Activated CD4-positive, alpha-beta T cell treated with anti-CD3 and anti-CD28 coated beads, Interleukin-2, amount 50 U/mL, for 24 hours (primary cell): ENCODE results near the gene PIGU.

Experiments used
- DNase-seq, 2 donors: peaks; one replicate each; pipeline ENCODE4 v3.0.0-alpha.2; 2020; ENCODE audit warnings: low read depth in 1 of 2, low spot score in 1 of 2

The PIGU gene

DNA sequence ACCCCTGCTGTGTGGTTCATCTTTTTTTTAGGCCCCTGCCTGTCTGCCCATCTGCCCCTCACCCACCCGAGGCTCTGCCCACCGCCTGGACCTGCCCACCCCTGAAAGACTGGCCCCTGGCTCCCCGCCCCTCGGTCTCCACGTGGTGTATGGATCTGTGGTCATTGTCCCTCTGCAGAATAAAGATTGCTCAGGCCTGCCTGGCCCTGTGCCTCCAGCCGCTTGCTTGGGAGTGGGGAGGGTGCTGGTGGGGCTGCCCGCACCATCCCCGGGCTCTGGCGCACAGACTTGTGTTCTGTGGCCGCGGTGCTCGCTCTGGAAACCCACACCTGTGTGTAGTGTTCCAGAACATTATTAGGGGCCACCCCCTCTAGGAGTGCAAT is 116.8 kb downstream of the PIGU start:
- DNase-seq, result no peak

- DNase-seq, result no peak
Observed at GRCh38 chr20:34559311-34560140, 117.4 kb downstream of the PIGU start.

DNA sequence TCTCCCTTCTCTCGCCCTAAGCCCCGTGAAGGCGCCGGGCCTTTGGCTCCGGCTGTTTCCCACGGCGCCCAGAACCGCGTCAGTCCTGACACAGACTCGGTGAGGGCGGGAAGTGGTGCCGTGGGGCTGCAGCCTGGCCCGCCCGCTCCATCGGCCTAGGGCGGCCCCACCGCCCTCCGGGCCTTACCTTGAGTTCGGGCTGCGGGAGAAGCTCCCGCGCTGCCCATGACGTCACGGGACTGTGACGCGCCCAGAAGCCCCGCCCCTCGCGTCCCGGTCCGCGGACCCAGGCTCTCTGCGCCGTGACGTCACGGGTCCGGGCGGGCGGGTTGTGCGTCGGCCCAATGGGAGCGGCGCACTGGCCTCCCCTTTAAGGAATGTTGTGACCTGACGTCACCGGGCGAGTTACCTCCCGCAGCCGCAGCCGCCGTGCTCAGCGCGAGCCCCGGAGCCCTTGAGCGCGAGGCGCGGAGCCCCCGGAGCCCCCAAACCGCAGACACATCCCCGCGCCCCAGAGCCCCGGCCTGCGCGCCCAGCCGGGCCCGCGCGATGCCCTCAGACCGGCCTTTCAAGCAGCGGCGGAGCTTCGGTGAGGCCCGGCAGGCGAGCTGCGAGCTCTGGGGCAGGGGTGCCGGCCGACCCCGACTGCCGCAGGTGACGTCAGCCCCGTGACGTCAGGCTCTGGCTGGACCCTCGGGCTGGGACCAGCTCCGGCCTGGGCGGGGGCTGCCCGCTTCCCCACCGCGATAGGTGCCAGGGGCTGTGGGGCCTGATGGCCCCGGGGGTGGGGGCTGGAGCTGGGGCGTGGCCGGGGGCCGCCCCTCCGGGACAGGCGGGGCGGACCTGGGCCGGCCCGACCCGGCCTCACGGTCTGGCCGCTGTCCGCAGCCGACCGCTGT is 118.3 kb downstream of the PIGU start, which contains the start of gene MAP1LC3A:
MAP1LC3A (plus strand) TSS at position 399 of the 899 bp plus-strand sequence; CDS start at position 550, 151 bp downstream.
- DNase-seq, result peak; percentile 83 to 90

DNA sequence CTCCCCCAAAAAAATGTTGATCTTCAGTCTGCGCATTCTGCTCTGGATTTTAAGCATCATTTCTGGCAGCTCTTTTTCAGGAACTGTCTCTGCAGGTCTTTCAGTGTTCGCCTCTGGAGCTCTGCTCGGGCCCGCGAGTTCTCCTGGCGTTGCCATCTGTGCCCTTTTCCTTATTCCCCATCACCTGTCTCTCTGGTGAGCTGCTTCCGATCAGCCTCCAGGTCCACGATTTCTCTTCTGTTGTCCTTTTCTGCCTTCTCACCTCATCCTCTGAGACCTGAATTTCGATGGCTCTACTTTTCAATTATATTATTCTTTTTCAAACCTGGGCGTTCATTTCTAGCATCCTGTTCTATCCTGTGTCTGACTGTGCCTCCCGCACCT is 119.0 kb downstream of the PIGU start:
- no peak for DNase-seq

DNA sequence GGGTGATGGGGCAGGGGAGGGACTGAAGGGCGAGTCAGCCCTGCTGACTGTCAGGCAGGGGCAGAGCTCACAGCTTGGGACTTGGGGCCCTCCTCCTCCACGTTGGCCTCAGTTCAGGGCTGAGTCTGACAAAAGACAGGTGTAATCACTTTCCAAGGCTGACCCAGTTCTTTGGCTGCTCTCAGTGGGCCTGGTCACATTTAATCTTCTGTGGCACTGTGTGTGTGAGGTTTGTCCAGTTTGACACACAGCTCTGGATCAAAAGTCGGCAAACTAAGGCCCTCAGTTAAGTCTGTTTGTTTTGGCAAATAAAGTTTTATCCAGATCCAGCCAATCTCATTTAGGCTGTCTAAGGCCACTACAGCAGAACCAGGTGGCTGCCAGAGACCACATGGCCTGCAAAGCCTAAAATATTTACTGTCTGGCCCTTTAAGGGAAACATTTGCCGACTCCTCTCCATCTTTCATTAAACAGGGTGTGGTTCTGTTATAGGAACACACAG is 123.5 kb downstream of the PIGU start:
- no peak for DNase-seq

DNA sequence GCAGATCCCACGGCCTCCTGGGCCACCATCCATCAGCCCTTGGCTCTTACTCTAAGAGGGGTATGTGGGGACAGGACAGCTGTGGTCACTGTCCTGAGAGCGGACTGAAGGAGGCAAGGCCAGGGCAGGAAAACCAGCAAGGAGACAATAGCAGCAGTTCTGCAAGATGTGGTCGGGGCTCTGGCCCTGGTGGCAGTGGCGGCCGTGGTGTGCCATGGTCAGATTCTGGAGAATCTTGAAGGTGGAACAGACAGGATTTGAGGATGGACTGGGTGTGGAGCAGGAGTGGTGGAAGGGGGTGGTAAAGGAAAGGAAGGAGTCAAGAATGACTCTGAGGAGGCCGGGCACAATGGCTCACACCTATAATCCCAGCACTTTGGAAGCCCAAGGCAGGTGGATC is 124.3 kb downstream of the PIGU start:
- DNase-seq, result no peak

- no peak for DNase-seq
Observed at GRCh38 chr20:34549929-34550305, 127.0 kb downstream of the PIGU start.

DNA sequence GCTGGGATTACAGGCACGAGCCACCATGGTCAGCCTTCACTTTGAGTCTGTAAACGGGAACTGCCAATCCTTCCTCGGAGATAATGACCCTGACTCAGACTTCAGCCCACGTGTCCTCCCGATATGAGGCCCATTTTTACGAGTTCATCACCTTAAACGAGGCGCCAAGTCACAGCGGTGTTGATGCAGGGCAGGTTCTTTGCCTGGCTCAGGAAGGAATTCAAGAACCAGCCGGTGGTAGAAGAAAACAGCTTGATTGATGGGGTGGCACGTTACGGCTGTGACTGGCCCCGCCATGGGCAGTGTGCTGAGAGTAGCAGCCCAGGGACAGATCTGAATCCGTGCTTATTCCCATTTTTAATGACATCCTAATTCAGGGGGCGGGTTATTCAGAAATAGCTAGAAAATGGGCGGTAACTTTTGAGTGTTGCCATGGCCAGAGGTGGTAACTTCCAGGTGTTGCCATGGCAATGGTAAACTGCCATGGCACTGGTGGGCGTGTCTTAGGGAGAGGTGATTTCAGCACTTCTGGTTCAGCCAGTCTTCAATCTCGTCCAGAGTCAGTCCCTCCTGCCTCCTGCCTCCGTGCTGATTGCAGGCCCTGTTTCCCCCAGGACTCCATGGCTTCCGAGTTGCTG is 127.5 kb downstream of the PIGU start:
- no peak for DNase-seq

DNA sequence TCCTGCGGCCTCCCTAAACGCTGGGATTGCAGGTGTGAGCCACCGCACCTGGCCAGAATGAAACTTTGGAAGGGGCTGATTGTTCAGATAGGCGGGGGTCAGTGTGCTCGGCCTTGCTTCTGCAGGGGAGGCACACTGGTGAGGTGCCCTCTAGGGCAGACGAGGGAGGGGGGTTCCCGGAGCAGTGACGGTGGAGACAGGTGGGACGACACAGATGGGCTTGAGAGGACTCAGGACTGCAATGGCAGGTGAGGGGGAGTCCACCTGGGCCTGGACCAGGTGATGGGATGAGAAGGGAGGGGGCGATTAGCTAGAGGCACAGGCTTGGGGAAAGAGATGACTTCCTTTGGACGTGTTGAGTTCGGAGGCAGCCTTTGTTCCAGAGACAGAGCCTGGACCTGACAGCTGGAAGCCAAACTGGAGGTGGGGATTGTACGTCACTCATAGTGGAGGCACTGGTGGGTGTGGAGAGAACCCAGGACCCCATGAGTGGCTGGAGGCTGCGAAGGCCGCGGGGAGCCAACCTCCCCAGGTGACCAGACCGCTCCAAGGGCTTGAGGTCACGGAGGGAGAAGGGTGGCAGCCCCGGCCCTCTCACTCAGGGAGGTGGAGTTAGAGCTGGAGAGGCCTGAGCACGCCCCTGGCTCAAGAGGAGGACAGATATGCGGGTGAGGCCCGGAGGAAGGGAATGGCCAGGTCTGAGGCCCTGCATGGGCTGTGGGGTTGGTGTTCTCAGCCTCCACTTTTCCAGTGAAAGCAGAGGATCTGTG is 128.9 kb downstream of the PIGU start:
- DNase-seq, result no peak

DNA sequence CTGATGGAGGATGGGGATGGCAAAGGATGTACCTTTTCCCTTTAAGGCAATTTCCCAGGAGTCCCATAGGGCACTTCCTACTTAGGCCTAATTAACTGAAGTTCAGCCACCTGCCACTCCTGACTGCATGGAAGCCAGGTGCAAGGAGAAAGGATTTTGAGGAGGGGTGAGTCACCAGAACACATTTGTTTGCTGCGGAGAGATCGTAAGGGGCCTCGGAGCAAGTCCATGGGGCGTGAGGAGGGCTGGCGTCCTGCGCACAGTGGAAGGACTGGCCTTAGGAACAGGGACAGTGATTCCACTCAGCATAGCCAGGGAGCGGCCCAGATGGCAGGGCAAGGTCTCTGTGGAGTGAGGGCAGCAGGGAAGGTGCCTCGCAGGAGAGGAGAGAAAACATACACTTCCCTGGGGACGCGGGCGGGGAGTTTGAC is 130.1 kb downstream of the PIGU start:
- DNase-seq, result no peak

DNA sequence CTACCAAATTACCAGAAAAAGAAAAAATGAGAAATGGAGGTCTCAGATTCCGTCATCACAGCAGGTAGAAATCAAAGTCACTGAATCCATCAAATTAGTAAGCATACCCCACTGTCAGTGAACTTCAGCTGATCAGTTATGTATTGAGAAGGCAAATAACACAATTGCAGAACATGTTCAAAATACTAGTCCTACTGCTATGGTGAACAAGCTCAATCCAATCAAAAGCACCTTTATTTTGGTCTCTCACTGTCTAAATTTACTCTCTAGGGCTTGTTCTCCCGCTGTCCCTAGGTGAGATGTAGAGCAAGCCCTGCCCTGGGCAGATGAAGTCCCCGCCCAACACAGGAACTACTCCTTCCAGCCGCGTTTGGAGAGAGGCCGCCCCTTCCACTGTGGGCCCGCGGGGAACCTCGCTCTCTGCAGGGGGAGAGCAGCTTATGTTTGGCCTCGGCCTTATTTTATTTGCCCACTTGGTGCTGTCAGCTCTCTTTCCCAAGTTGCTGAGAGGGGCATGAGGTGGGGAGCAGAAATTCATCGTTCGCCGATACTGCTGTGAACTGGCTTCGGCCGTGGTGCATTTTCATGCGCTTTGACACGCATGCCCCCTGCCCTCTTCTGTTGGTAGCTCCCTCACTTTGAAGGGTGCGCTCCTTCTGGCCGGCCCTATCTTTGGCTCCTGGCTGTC is 132.6 kb downstream of the PIGU start:
- DNase-seq, result no peak

- DNase-seq, result no peak
Observed at GRCh38 chr20:34543463-34544056, 133.3 kb downstream of the PIGU start.

DNA sequence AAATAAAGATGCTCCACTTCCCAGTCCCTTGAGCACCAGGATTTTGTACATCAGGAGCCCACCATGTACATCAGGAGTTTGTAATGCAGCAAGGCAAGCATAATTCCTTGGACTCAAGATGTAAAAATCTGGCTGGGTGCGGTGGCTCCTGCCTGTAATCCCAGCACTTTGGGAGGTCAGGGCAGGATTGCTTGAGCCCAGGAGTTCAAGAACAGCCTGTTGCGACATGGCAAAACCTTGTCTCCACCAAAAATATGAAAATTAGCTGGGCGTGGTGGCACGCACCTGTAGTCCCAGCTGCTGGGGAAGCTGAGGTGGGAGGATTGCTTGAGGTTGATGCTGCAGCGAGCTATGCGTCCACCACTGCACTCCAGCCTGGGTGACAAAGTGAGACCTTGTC is 134.5 kb downstream of the PIGU start:
- no peak for DNase-seq

DNA sequence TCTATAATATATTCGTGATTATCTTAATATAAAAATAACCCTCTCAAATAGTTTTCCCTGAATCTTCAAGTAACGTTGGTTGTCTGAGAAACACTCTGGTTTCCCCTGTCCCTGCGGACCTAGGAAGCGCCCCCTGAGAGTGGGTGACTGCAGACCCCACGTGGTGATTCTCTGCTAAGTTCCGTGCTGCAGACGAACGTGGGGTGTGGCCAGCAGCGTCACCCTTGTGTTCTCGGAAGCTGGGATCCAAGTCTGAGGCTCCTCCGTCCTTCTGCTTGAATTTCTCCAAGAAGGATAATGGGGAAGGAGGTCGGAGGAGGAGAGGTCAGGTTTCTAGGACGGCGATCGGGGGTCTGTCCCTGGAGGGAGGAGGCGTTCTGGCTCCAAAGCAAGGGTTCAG is 135.0 kb downstream of the PIGU start:
- DNase-seq, result no peak

DNA sequence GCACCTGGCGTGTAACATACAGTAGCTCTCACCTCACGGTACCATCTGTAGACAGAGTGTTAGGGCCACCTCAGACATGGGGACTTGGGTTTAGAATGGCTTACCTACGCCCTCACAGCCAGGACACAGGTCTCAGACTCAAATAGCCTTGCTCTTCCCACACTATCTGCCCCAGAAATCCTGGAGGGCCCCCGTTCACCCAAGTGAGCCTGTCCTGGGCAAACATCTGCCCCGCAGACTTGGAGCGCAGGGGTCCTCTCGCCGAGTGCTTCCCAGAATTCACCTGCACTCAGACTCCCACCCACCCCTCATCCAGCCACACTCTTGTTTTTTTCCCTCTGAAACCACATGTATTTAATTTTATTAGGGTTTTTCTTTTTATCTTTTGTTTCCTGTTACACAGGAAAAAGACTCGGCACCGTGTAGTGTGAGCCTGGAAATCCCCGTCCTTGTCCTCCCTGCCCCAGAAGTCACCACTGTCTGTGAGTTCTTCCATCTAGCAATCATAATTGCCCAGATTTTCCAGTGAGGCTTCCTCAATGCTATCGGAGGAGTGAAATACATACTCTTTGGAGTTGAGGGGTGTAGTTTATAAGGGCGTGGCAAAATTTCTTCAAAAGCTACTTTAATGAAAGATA is 135.5 kb downstream of the PIGU start:
- no peak for DNase-seq

DNA sequence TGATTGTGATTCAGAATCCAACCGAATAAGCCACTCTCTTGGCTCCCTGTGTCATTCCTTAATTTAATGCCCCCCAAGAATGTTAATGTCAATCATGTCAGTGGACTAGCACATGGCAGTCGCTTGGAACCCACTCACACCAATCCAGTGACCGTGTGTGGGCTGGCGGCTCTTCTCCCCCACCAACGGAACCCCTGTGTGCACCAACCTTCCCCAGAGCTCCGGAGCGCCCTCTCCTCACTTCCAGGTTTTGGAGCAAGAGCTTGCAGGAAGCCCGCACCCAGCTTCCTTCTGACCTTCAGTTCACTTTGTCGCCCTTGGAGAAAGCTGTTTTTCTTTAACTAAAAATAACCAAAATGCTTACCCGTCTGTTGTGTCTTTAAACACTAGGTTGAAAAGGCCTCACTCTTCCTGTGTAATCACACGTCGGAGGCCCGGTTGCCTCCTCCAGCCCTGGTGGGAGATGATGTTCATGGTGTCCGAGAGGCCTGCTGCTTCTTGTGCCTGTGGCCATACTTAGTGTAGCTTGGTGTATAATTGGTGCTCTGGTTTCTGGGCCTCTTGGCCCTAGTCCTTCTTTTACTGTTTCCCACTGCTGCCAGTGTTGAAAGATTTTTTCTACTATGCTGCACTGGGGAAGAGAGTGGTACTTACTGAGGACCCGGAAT is 136.2 kb downstream of the PIGU start:
- DNase-seq, result no peak

DNA sequence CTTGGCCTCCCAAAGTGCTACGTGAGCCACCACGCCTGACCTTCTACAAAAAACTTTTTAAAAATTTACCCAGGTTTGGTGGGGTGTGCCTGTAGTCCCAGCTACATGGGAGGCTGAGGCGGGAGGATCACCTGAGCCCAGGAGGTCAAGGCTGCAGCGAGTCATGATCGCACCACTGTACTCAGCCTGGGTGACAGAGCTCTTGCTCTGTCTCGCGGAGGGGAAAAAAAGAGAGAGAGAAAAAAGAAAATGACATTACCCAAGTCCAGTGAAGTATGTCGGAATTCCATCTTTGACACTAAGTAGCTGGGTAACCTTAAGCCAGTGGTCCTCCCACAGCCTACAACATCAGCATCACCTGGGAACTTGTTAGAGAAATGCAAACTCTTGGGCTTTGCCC is 137.1 kb downstream of the PIGU start:
- no peak for DNase-seq

DNA sequence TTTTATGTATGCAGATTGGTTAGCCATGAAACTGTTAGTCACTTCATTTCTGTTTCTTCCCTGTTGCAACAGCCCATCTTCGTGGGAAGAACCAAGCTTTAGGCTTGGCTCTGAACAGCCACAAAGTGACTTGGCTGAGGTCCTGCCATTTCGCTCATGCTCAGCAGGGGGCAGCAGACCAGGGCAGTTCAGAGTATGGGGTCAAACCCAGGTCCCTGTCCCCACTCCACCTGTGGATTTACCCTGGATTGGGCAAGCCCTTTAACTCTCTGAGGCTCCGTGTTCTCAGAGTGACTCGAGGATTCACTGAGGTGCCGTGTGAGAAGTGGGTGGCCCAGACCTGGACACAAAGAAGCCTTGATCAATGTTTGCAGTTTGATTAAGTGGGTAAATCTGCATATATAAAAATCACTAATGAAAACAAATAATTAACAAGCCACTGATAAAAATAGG is 138.2 kb downstream of the PIGU start:
- peak; percentile 28 to 51 for DNase-seq

- no peak for DNase-seq
Observed at GRCh38 chr20:34537651-34538050, 139.2 kb downstream of the PIGU start.
